Measurements from ENCODE around the gene ANKH. TPM values are rescaled to one million over a fixed set of nuclear protein-coding genes. Genes with fewer than 3 reads are reported as not detected.

The ANKH gene
- total and polyA plus RNA-seq, 8 donors: 3.6 to 115 (median 14.3) TPM

GRCh38 chr5:14902826-14903560, 31.4 kb upstream of the ANKH start:
- no peaks in the 10 kb centered on the region for H3K36me3 ChIP-seq
- H3K4me1 ChIP-seq: peaks cover 7 to 20% (median 13%) of the 10 kb centered on the region in 4 donors
- no peak overlapping the region for H3K4me3 ChIP-seq
- H3K27ac ChIP-seq: no peak overlapping the region
- no peaks in the 10 kb centered on the region for H3K27me3 ChIP-seq
- intact Hi-C loops (cut with DNase I; ENCODE audit: low total_unique reads): no loop called here
- TF ChIP-seq CTCF (IDR thresholded peaks at IDR 0.05): no peak
- no peak for TF ChIP-seq POLR2A (IDR thresholded peaks at IDR 0.05)
- no peak for TF ChIP-seq POLR2AphosphoS5 (IDR thresholded peaks at IDR 0.05)
- TF ChIP-seq EP300 (IDR thresholded peaks at IDR 0.05): no peak
- DNase-seq: peak in 1 of 2 donors; percentile 22
- 77 to 86% (median 78%) methylated on average over 14 of the region's 14 CpGs for whole genome bisulfite sequencing, 5 donors
- H3K9me3 ChIP-seq: no peaks in the 10 kb centered on the region

GRCh38 chr5:14901462-14902051, 30.0 kb upstream of the ANKH start:
- intact Hi-C loops (cut with DNase I; ENCODE audit: low total_unique reads): no loop called here
- no peaks in the 10 kb centered on the region for H3K9me3 ChIP-seq
- 26 to 37% (median 28%) methylated on average over 7 of the region's 7 CpGs for WGBS, 5 donors
- TF ChIP-seq POLR2A (IDR thresholded peaks at IDR 0.05) (no peak), CTCF (IDR thresholded peaks at IDR 0.05) (no peak), POLR2AphosphoS5 (IDR thresholded peaks at IDR 0.05) (no peak), EP300 (IDR thresholded peaks at IDR 0.05) (no peak)
- H3K27me3 ChIP-seq: no peaks in the 10 kb centered on the region
- peaks cover 7 to 20% (median 13%) of the 10 kb centered on the region in 4 donors for H3K4me1 ChIP-seq
- no peaks in the 10 kb centered on the region for H3K36me3 ChIP-seq
- peak overlapping the region; percentile 27 to 50 (median 35) for H3K27ac ChIP-seq
- no peak overlapping the region for H3K4me3 ChIP-seq
- peak in 1 of 2 donors; percentile 13 for DNase-seq

GRCh38 chr5:14900693-14901461, 29.3 kb upstream of the ANKH start:
- Histone ChIP-seq H3K27ac (peak overlapping the region; percentile 27 to 50 (median 35)), H3K4me3 (no peak overlapping the region), H3K36me3 (no peaks in the 10 kb centered on the region), H3K9me3 (no peaks in the 10 kb centered on the region), H3K4me1 (peaks cover 7 to 20% (median 13%) of the 10 kb centered on the region in 4 donors), H3K27me3 (no peaks in the 10 kb centered on the region)
- WGBS, 5 donors: 24 to 47% (median 35%) methylated on average over 9 of the region's 9 CpGs
- peak in 1 of 2 donors; percentile 36 for DNase-seq
- TF ChIP-seq CTCF (IDR thresholded peaks at IDR 0.05) (no peak), POLR2A (IDR thresholded peaks at IDR 0.05) (no peak), POLR2AphosphoS5 (IDR thresholded peaks at IDR 0.05) (no peak), EP300 (IDR thresholded peaks at IDR 0.05) (no peak)
- intact Hi-C loops (cut with DNase I; ENCODE audit: low total_unique reads): no loop called here

- intact Hi-C loops (cut with DNase I; ENCODE audit: low total_unique reads): no loop called here
- DNase-seq: no peak
- Histone ChIP-seq H3K4me1 (peaks cover 7 to 11% (median 9%) of the 10 kb centered on the region in 4 donors), H3K9me3 (no peaks in the 10 kb centered on the region), H3K4me3 (no peak overlapping the region), H3K36me3 (no peaks in the 10 kb centered on the region), H3K27ac (no peak overlapping the region), H3K27me3 (no peaks in the 10 kb centered on the region)
- 73 to 92% (median 83%) methylated on average over 7 of the region's 7 CpGs for WGBS, 5 donors
- no peak for TF ChIP-seq POLR2AphosphoS5 (IDR thresholded peaks at IDR 0.05)
- no peak for TF ChIP-seq EP300 (IDR thresholded peaks at IDR 0.05)
- no peak for TF ChIP-seq POLR2A (IDR thresholded peaks at IDR 0.05)
- no peak for TF ChIP-seq CTCF (IDR thresholded peaks at IDR 0.05)
These were observed 24.6 kb upstream of the ANKH start for GRCh38 chr5:14896131-14896530.
